ENCODE data around the gene DHRS7B.

DHRS7B gene

GRCh38 chr17:21177854-21178600 lies 51.3 kb downstream of the DHRS7B start:
- ChIA-PET CTCF (interaction anchor here (1.0 to 2.2 kb wide), 5 partner anchors 9 to 26 kb away, joined by 3 to 7 read pairs (median 3); no protein-coding TSS in a partner anchor), POLR2A (no interaction called here)
- DNase-seq (ENCODE audit: extremely low spot score), result no peak
- no peak for TF ChIP-seq CTCF (IDR thresholded peaks at IDR 0.05; ENCODE audit: control extremely low read depth, extremely low read depth, low read depth, missing control alignments)

- POLR2A ChIA-PET, result no interaction called here
These were observed 56.7 kb downstream of the DHRS7B start for GRCh38 chr17:21183468-21183867.

GRCh38 chr17:21184570-21184969 lies 57.8 kb downstream of the DHRS7B start:
- no peak for DNase-seq (ENCODE audit: extremely low spot score)
- ChIA-PET POLR2A (no interaction called here), CTCF (interaction anchor here (1.1 to 1.8 kb wide), 4 partner anchors 10 to 65 kb away, joined by 3 to 7 read pairs (median 4); no protein-coding TSS in a partner anchor)
- no peak for TF ChIP-seq CTCF (IDR thresholded peaks at IDR 0.05; ENCODE audit: control extremely low read depth, extremely low read depth, low read depth, missing control alignments)

More at GRCh38 chr17:21183468-21183867, 56.7 kb downstream of the DHRS7B start:
- no peak for TF ChIP-seq CTCF (IDR thresholded peaks at IDR 0.05; ENCODE audit: control extremely low read depth, extremely low read depth, low read depth, missing control alignments)
- DNase-seq (ENCODE audit: extremely low spot score), result no peak
- CTCF ChIA-PET, result interaction anchor here (1.1 to 1.8 kb wide), 4 partner anchors 10 to 64 kb away, joined by 3 to 7 read pairs (median 4); no protein-coding TSS in a partner anchor

- no peak for TF ChIP-seq CTCF (IDR thresholded peaks at IDR 0.05; ENCODE audit: control extremely low read depth, extremely low read depth, low read depth, missing control alignments)
- ChIA-PET POLR2A (no interaction called here), CTCF (interaction anchor here (1.6 kb wide), 1 partner anchor 16 kb away, joined by 3 read pairs; no protein-coding TSS in a partner anchor)
- DNase-seq (ENCODE audit: extremely low spot score), result no peak
These were observed 58.3 kb downstream of the DHRS7B start for GRCh38 chr17:21185061-21185460.

- DNase-seq (ENCODE audit: extremely low spot score), result no peak
- CTCF ChIA-PET, result interaction anchor here (0.9 to 2.3 kb wide), 2 partner anchors 9 to 13 kb away, joined by 3 to 7 read pairs; no protein-coding TSS in a partner anchor
- POLR2A ChIA-PET, result interaction anchor here (0.6 kb wide), 1 partner anchor 47 kb away, joined by 8 read pairs; no protein-coding TSS in a partner anchor
- TF ChIP-seq CTCF (IDR thresholded peaks at IDR 0.05; ENCODE audit: control extremely low read depth, extremely low read depth, low read depth, missing control alignments), result no peak
These were observed 59.8 kb downstream of the DHRS7B start for GRCh38 chr17:21186399-21187187.

GRCh38 chr17:21189361-21189760 lies 62.6 kb downstream of the DHRS7B start:
- TF ChIP-seq CTCF (IDR thresholded peaks at IDR 0.05; ENCODE audit: control extremely low read depth, extremely low read depth, low read depth, missing control alignments), result no peak
- ChIA-PET CTCF (interaction anchor here (1.5 kb wide), 1 partner anchor 11 kb away, joined by 5 read pairs; no protein-coding TSS in a partner anchor), POLR2A (no interaction called here)
- DNase-seq (ENCODE audit: extremely low spot score), result no peak
